Measurements from ENCODE around the gene GATA6.

GATA6 gene

GRCh38 chr18:22153428-22153827, 16.0 kb upstream of the GATA6 start:
- TF ChIP-seq CTCF (IDR thresholded peaks at IDR 0.05; ENCODE audit: borderline replicate concordance, control extremely low read depth, extremely low read depth, insufficient read depth, missing control alignments): no peak
- DNase-seq (ENCODE audit: low spot score): no peak
- in situ Hi-C loops (cut with MboI; ENCODE audit: low sequenced_read_pairs, unreplicated experiment): no loop called here

GRCh38 chr18:22155584-22155983, 13.8 kb upstream of the GATA6 start:
- no peak for TF ChIP-seq CTCF (IDR thresholded peaks at IDR 0.05; ENCODE audit: borderline replicate concordance, control extremely low read depth, extremely low read depth, insufficient read depth, missing control alignments)
- no peak for DNase-seq (ENCODE audit: low spot score)
- in situ Hi-C loops (cut with MboI; ENCODE audit: low sequenced_read_pairs, unreplicated experiment): no loop called here

- TF ChIP-seq CTCF (IDR thresholded peaks at IDR 0.05; ENCODE audit: borderline replicate concordance, control extremely low read depth, extremely low read depth, insufficient read depth, missing control alignments): no peak
- DNase-seq (ENCODE audit: low spot score): no peak
- in situ Hi-C loops (cut with MboI; ENCODE audit: low sequenced_read_pairs, unreplicated experiment): no loop called here
These were observed 10.4 kb upstream of the GATA6 start for GRCh38 chr18:22159014-22159413.

GRCh38 chr18:22161090-22161489, 8.3 kb upstream of the GATA6 start:
- in situ Hi-C loops (cut with MboI; ENCODE audit: low sequenced_read_pairs, unreplicated experiment): no loop called here
- no peak for DNase-seq (ENCODE audit: low spot score)
- TF ChIP-seq CTCF (IDR thresholded peaks at IDR 0.05; ENCODE audit: borderline replicate concordance, control extremely low read depth, extremely low read depth, insufficient read depth, missing control alignments): no peak

GRCh38 chr18:22163416-22164161, 5.8 kb upstream of the GATA6 start:
- TF ChIP-seq CTCF (IDR thresholded peaks at IDR 0.05; ENCODE audit: borderline replicate concordance, control extremely low read depth, extremely low read depth, insufficient read depth, missing control alignments): no peak
- in situ Hi-C loops (cut with MboI; ENCODE audit: low sequenced_read_pairs, unreplicated experiment): no loop called here
- no peak for DNase-seq (ENCODE audit: low spot score)

- no peak for TF ChIP-seq CTCF (IDR thresholded peaks at IDR 0.05; ENCODE audit: borderline replicate concordance, control extremely low read depth, extremely low read depth, insufficient read depth, missing control alignments)
- in situ Hi-C loops (cut with MboI; ENCODE audit: low sequenced_read_pairs, unreplicated experiment): no loop called here
- no peak for DNase-seq (ENCODE audit: low spot score)
These were observed 4.9 kb upstream of the GATA6 start for GRCh38 chr18:22164337-22165048.

All from GM13976 (cell line).